MCF 10A (cell line): ENCODE measurements around the gene CPSF4L. TPM values are rescaled to one million over a fixed set of nuclear protein-coding genes. Genes with fewer than 3 reads are reported as not detected.

ENCODE experiments used
- BruUV-seq: library from RNA; stranded (reverse); fragments of 400-500 nt; replicated peaks from 2 replicates; lab custom pipeline; 2021; lab: Mats Ljungman, UMichigan
- CTCF ChIA-PET: fragments of 300-600 bp; sonication (Branson Sonifier 250); formaldehyde crosslinking; extraction: SDS; loops from one replicate; lab custom pipeline; 2021; ENCODE audit warnings: antibody characterized with exemption, inconsistent platforms; lab: Yijun Ruan, JAX
- POLR2A ChIA-PET: fragments of 300-600, 350-650 bp; sonication (Branson Sonifier 250); formaldehyde crosslinking; extraction: SDS; loops from one replicate; lab custom pipeline; 2020; ENCODE audit warnings: antibody characterized with exemption, inconsistent platforms; lab: Yijun Ruan, JAX
- DNase-seq: peaks from one replicate; pipeline ENCODE4 v3.0.0-alpha.2; 2018; ENCODE audit not compliant: unreplicated experiment
- H3K27ac Mint-ChIP-seq: one replicate; pipeline ENCODE4 v1.8.0; 2022; ENCODE audit warnings: mild to moderate bottlenecking, low read depth, mixed read lengths; ENCODE audit not compliant: unreplicated experiment
- H3K27me3 Mint-ChIP-seq: one replicate; pipeline ENCODE4 v1.8.0; 2022; ENCODE audit warnings: mixed read lengths; ENCODE audit not compliant: insufficient read depth, unreplicated experiment
- H3K36me3 Mint-ChIP-seq: one replicate; pipeline ENCODE4 v1.8.0; 2022; ENCODE audit warnings: mild to moderate bottlenecking, moderate library complexity, mixed read lengths; ENCODE audit not compliant: insufficient read depth, unreplicated experiment
- H3K4me1 Mint-ChIP-seq: one replicate; pipeline ENCODE4 v1.8.0; 2022; ENCODE audit warnings: mixed read lengths; ENCODE audit not compliant: insufficient read depth, unreplicated experiment
- H3K4me3 Mint-ChIP-seq: one replicate; pipeline ENCODE4 v1.8.0; 2022; ENCODE audit warnings: mild to moderate bottlenecking, moderate library complexity, mixed read lengths; ENCODE audit not compliant: unreplicated experiment
- H3K9me3 Mint-ChIP-seq: one replicate; pipeline ENCODE4 v1.8.0; 2022; ENCODE audit warnings: mixed read lengths; ENCODE audit not compliant: unreplicated experiment
- CTCF ChIP-seq: fragments of 200-600 bp; IDR thresholded peaks from one replicate; pipeline ENCODE4 v1.8.0; 2022; ENCODE audit warnings: antibody characterized with exemption, mild to moderate bottlenecking; ENCODE audit not compliant: unreplicated experiment
- intact Hi-C: fragments of 100-400 bp; cut with micrococcal nuclease; formaldehyde crosslinking; loops from 2 replicates; pipeline ENCODE4 v1.14.1; 2022
- total RNA-seq: library from RNA; stranded (reverse); gene quantifications from 2 replicates; pipeline ENCODE4 v1.2.3, GENCODE V29; 2022

The CPSF4L gene
- total RNA-seq, 1 experiment from 2014 or later: not detected

GRCh38 chr17:73269791-73270190 lies 8.1 kb upstream of the CPSF4L start:
- BruUV-seq: no TSS peak
- H3K27me3 Mint-ChIP-seq: no peaks in the 10 kb centered on the region
- no peak overlapping the region for H3K27ac Mint-ChIP-seq
- ChIA-PET CTCF (interaction anchor here (0.6 to 2.6 kb wide), 2 partner anchors 100 to 546 kb away, joined by 3 to 15 read pairs; no protein-coding TSS in a partner anchor), POLR2A (no interaction called here)
- H3K4me1 Mint-ChIP-seq: no peaks in the 10 kb centered on the region
- no peak overlapping the region for H3K4me3 Mint-ChIP-seq
- intact Hi-C loops: no loop called here
- TF ChIP-seq CTCF: no peak
- no peaks in the 10 kb centered on the region for H3K9me3 Mint-ChIP-seq
- H3K36me3 Mint-ChIP-seq: no peaks in the 10 kb centered on the region
- no peak for DNase-seq

- TF ChIP-seq CTCF: no peak
- no peak overlapping the region for H3K27ac Mint-ChIP-seq
- CTCF ChIA-PET: interaction anchor here (0.6 kb wide), 1 partner anchor 55 kb away, joined by 3 read pairs; no protein-coding TSS in a partner anchor
- POLR2A ChIA-PET: no interaction called here
- H3K36me3 Mint-ChIP-seq: no peaks in the 10 kb centered on the region
- no peaks in the 10 kb centered on the region for H3K4me1 Mint-ChIP-seq
- H3K9me3 Mint-ChIP-seq: no peaks in the 10 kb centered on the region
- BruUV-seq: no TSS peak
- DNase-seq: no peak
- intact Hi-C loops: no loop called here
- H3K27me3 Mint-ChIP-seq: no peaks in the 10 kb centered on the region
- H3K4me3 Mint-ChIP-seq: no peak overlapping the region
These were observed 7.6 kb upstream of the CPSF4L start for GRCh38 chr17:73269329-73269615.

DNA sequence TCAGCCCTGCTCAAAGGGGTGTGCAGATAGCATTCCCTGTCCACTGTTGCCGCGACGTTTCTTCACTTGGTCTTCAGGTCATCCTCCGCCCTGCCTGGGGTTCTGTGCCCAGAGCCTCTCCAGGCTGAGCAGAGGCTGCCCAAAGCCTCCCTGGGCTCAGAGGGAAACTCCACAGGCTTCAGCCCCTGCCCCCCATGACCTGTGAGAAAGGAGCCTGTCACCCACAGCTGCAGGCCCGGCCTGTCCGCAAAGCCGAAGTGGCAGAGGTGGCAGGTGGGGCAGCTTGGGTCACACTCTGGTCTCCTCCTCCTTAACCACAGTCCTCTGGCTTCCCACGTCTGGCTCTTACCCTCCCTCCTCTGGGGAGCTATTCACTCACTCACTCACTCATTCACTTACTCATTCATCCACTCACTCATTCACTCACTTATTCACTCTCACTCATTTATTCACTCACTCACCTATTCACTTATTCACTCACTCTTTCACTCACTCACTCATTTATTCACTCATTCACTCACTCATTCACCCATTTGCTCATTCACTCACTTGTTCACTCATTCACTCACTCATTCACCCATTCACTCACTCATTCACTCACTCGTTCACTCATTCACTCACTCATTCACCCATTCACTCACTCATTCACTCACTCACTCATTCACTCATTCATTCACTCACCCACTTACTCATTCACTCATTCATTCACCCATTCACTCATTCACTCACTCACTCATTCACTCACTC lies 7.1 kb upstream of the CPSF4L start:
- TF ChIP-seq CTCF: no peak
- POLR2A ChIA-PET: interaction anchor here (1.2 to 1.6 kb wide), 2 partner anchors 73 to 87 kb away, joined by 3 to 4 read pairs; no protein-coding TSS in a partner anchor
- Mint-ChIP-seq H3K27me3 (no peaks in the 10 kb centered on the region), H3K36me3 (no peaks in the 10 kb centered on the region), H3K27ac (no peak overlapping the region), H3K9me3 (no peaks in the 10 kb centered on the region), H3K4me1 (no peaks in the 10 kb centered on the region), H3K4me3 (no peak overlapping the region)
- CTCF ChIA-PET: interaction anchor here (0.6 to 1.4 kb wide), 7 partner anchors 10 to 543 kb away, joined by 3 to 6 read pairs (median 3); no protein-coding TSS in a partner anchor
- intact Hi-C loops: no loop called here
- no peak for DNase-seq
- no TSS peak for BruUV-seq

GRCh38 chr17:73267648-73268537 lies 6.2 kb upstream of the CPSF4L start:
- CTCF ChIA-PET: interaction anchor here (0.8 to 1.4 kb wide), 6 partner anchors 10 to 543 kb away, joined by 3 to 6 read pairs (median 3); no protein-coding TSS in a partner anchor
- intact Hi-C loops: no loop called here
- no peaks in the 10 kb centered on the region for H3K27me3 Mint-ChIP-seq
- H3K9me3 Mint-ChIP-seq: no peaks in the 10 kb centered on the region
- no peak for TF ChIP-seq CTCF
- H3K27ac Mint-ChIP-seq: no peak overlapping the region
- no peak for DNase-seq
- no peaks in the 10 kb centered on the region for H3K4me1 Mint-ChIP-seq
- H3K4me3 Mint-ChIP-seq: no peak overlapping the region
- BruUV-seq: no TSS peak
- POLR2A ChIA-PET: interaction anchor here (1.2 to 1.6 kb wide), 2 partner anchors 74 to 88 kb away, joined by 3 to 4 read pairs; no protein-coding TSS in a partner anchor
- no peaks in the 10 kb centered on the region for H3K36me3 Mint-ChIP-seq
